NCI-H2171 treated with DMSO at 0.1 percent for 48 hours (cell line): Measurements from ENCODE around the gene UGCG.
"Not testable (repeated sequence)": the region's sequence is repeated elsewhere in the genome, so short reads cannot be mapped to it uniquely, and the experiment has no call there.

ENCODE experiments used
- DNase-seq: peaks from one replicate; lab custom pipeline; 2025; lab: John Stamatoyannopoulos, UW

The UGCG gene

DNA sequence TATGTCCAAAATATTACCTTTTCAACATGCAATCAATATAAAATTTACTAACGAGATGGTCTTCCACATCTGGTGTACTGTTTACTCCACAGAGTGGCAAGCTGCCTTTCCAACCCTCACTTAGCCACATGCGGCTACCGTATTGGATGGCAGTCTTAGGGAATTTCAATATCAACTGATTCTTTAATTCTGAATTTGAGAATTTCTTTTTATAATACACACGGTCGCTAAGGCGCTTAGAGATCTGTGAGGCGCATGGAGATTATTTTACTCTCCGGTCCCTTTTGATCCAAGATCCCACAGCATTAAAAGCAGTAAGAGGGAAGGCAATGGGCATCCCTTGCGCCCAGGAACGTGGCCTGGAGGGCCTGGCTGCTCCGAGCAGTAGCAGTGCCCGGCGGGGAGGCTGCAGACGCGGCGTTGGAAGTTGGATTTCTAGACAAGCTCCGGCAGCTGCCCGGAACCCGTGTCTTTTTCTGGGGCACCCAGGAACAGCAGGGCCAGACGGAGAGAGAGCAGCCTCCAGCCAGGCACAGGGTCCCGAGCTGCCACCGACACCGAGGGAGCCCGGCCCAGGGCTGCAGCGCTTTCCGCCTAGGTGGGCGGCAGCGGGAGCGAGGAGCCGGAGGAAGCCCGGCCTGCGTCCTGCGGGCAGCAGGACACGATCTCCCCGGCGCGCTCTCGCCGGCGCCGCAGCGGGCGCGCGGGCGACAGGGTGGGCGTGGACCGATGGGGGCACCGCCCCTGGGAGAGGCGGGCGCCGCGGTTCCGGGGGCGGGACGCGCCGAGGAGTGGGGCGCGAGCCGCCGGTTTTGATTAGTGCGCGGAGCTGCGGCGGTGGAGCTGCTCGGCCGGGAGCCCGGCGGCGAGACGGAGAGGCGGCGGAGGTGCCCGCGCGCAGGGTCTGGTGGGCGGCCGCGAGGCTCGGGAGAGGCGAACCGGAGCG lies at the start of gene UGCG:
Gene UGCG, plus strand, starts transcription at position 819 of the 946 bp plus-strand sequence. CDS start 402 bp downstream, outside the sequence.
- peak; percentile 84 for DNase-seq

DNA sequence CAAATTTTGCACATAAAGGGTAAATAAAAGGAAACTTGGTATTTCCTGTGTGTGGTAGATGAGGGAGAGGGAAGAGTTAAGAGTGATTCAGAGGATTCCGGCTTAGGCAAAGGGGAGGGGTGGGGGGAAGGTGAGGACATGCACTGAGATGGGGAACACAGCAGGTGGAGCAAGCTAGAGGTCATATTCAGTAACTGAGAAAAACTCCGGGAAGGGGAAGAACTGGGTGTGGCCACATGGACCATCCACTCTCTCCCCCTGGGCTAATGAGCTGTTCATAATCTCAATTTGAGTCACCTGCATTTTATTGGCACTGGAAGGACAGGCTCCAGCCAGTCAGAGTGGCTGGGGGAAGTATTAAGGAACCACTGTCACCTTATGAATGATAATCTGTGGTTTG lies 45.1 kb upstream of the UGCG start:
- no peak for DNase-seq

DNA sequence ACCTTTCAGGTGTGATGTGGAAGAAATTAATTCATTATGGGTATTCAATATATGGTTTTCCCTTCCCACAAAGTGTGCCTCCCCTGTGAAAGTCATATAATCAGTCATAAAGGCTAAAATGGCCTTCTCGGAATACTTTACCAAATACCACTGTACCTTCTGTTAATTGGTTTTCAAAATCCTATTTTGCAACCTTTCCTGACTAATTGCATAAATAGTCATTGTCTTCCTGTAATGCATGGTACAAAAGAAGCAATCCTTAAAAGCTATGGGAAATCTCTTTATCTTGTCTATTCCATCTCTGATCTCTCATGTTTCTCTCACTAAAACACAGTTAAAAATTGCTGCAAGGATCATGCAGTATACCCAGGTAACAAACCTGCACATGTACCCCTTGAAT lies 44.3 kb upstream of the UGCG start:
- DNase-seq = no peak

DNA sequence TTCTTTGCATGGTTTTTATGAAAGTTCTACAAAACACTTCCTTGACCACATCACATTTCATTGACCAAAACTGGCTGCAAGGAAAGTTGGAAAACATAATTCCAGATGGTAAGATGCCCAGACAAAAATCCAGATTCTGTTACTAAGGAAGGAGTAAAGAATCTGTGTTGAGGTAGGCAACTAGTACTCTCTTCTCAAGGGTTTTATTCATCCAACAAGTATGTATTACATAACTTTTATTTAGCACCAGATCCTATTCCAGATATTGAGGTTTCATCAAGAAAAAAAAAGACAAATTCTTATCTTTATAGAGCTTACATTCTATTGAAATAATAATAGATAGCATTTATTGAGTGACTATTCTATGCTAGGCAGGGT lies 43.2 kb upstream of the UGCG start:
- DNase-seq = no peak

DNA sequence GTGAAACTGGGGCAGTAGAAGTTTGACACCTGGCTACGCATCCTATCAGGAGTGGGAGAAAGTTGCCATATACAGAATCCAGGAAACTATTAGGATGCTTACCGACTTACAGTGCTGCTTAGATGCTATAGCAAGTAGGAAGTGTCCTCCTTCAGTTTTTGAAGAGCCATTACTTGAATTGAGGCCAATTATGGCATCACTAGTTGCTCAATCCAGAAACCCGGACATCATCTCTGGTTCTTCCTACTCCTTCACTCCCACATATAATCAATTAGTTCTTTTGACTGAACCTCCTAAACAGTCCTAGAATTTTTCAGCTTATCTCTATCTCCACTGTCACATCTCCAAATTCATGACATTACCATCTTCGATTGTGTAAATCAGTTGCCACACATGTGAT lies 41.8 kb upstream of the UGCG start:
- no peak for DNase-seq

DNA sequence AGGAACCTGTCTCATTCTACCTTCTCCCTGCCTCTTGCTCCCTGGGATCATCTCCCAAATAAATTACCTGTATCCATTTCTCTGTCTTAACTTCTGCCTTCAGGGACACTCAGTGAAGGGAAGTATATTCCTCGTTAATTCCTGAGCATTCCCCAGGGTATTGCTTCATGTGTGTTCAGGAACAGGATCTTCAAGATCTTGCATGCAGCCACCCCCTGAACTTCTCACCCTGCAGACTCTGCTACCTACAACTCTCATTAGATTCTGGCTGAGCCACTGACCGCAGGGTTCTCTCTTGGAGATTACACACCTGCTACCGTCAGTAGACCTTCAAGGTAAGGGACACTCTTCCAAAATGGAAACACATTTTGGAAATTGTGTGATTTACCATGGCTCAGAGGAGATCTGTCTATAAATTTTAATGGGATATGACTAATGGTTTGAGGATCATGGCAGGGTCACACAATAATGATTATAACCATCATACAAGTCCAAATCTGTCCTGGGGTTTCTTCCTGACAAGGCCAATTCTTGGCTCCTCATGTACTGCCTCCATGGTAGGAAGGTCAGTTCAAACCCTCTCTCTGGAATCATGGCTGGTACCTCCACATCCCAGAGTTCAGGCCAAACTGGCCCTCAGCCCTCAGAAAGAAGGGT lies 38.9 kb upstream of the UGCG start:
- no peak for DNase-seq

DNA sequence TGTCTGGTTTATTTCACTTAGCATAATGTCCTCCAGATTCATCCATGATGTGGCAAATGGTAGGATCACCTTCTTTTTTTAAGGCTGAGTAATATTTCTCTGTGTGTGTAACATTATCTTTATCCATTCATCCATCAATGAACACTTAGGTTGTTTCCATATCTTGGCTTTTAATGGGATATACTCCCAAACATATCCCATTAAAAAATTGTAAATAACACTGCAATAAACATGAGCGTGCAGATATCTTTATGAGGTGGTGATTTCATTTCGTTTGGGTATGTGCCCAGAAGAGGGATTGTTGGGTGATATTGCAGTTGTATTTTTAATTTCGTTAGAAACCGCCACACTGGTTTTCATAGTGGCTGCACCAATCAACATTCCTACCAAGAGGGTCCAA lies 36.2 kb upstream of the UGCG start:
- DNase-seq = no peak

DNA sequence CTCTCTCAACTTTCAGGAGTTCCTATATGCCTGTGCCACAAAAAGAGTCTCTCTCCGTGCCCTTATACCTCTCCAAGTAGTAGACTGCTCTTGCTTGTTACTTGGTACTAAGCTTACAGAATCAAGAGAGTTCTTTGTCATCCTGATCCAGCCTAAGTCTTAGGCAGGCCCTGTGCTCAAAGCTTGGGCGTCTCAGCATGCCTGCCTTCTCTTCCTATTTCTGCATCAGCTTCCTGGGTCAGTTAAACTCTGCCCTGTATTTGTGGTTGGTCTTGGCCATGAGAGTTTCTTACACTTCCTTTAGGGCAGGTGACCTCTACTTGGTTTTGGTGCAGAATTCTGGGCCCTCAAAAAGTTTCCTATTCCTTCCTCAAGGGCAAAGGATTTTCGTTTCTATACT lies 33.0 kb upstream of the UGCG start:
- no peak for DNase-seq

DNA sequence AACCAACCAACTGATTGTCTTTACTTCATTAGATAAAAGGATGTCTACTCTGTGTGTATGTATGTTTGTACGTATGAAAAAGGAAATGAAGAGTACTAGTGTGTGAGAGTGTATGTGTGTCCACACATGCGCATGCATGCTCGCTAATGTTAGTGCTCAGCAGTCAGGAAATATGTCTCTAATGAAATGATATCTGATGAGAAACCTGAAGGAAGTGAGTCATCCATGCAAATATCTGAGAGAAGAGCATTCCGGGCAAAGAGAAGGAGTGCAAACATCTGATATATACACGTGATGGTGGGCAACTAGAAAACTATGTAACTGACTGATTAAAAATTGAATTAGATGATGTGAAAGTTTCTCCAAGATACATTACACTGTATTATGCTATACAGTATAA lies 29.6 kb upstream of the UGCG start:
- DNase-seq = no peak

DNA sequence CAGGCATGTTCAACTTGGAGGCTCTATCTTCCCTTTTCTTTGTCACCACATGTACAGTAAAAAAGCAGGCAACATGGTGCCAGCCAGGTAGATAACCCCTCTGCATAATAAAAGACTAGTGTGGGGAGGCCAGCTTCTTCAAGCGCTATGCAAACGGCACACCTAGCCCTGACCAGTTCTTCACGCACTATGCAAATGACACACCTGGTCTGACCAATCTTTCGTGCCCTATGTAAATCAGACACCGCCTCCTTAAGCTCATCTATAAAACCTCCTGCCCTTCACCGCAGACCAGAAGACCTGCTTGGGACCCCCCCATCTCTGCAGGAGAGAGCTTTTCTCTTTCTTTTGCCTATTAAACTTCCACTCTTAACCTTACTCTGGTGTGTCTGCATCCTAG lies 28.1 kb upstream of the UGCG start:
- DNase-seq = no peak

DNA sequence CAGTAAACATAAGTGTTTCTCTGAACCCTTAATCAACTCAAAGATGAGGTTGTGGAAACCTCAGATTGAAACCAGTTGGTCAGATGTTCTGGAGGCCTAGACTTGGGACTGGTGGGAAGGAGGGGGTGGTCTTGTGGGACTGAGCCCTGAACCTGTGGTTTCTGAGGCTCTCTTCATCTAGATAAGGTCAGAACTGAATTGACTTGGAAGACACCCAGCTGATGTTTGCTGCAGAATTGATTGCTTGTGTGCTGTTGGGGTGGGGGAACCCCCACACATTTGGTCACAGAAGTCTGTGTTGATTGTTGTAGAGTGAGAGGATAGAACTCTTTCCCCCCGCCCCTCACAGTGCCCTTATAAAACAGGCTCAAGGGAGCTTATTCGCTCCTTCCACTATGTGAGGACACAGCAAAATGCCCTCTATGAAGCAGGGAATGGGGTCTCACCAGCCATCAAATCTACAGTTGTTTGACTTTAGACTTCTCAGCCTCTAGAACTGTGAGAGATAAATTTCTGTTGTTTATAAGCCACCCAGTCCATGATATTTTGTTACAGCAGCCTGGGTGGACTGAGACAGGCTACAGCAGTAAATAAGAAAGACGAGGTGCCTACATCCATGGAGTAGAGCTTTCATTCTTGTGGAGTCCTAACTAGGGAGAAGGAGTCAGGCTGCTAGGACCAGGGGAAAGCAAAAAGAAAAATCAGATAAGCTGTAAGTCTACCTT lies 25.7 kb upstream of the UGCG start:
- DNase-seq = no peak

DNA sequence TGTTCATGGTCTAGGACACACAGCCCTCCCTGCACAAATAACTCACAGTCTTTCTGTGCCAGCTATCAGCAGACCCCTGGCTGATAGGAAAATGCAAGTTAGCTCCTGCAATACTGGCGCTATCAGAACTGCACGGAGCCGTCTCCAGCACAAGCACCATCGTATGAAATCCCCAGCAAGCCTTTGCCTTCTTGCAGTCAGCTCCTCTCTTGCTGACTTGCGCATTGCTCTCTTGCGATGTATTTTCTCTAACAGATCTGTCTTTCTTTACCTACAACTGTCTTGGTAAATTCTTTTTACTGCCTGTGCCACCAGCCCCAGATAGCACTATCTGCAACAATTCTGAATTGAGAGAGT lies 25.1 kb upstream of the UGCG start:
- DNase-seq = no peak

DNA sequence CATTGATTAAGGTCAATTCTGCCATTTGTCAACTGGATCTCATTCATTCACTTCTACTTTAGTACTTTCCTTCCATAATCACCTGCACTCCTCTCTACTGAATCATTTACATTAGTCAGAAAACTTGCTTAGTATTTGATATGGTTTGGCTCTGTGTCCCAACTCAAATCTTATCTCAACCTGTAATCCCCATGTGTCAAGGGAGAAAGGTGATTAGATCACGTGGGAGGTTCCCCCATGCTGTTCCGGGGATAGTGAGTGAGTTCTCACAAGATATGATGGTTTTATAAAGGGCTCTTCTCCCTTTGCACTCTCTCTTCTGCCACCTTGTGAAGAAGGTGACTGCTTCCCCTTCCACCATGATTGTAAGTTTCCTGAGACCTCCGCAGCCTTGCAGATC lies 23.7 kb upstream of the UGCG start:
- no peak for DNase-seq

DNA sequence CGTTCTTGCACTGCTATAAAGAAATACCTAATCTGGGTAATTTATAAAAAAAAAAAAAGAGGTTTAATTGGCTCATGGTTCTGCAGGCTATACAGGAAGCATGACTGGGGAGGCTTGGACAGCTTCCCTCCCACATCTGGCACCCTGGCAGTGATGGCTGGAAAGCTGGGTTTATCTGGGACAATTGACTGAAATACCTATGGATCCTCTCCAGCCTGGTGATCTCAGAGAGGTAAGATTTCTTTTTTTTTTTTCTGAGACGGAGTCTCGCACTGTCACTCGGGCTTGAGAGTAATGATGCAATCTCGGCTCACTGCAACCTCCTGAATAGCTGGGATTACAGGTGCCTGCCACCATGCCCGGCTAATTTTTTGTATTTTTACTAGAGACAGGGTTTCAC lies 22.7 kb upstream of the UGCG start:
- DNase-seq = no peak

DNA sequence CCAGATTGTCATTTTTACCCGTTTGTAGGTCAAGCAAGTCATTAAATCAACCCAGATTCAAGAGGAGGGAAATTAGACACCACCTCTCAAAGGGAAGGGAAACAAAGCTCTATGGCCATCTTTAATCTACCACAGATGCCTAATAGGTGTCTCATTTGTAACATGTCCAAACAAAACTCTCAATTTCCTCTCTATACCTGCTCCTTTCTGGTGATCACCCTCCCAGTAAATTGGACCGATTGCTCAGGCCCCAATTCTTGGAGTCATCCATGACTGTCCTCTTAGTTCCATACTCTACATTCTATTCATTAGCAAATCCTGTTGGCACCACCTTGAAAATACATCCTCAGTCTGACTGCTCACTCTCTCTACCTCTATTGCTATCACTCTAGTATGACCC lies 22.1 kb upstream of the UGCG start:
- DNase-seq = no peak

DNA sequence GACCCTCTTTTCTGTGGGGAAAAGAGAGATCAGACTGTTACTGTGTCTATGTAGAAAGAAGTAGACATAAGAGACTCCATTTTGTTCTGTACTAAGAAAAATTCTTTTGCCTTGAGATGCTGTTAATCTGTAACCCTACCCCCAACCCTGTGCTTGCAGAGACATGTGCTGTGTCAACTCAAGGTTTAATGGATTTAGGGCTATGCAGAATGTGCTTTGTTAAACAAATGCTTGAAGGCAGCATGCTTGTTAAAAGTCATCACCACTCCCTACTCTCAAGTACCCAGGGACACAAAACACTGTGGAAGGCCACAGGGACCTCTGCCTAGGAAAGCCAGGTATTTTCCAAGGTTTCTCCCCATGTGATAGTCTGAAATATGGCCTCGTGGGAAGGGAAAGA lies 21.3 kb upstream of the UGCG start:
- not testable (repeated sequence) for DNase-seq

DNA sequence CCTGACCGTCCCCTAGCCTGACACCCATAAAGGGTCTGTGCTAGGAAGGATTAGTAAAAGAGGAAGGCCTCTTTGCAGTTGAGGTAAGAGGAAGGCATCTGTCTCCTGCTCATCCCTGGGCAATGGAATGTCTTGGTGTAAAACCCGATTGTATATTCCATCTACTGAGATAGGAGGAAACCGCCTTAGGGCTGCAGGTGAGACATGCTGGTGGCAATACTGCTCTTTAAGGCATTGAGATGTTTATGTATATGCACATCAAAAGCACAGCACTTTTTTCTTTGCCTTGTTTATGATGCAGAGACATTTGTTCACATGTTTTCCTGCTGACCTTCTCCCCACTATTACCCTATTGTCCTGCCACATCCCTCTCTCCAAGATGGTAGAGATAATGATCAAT lies 20.9 kb upstream of the UGCG start:
- not testable (repeated sequence) for DNase-seq

DNA sequence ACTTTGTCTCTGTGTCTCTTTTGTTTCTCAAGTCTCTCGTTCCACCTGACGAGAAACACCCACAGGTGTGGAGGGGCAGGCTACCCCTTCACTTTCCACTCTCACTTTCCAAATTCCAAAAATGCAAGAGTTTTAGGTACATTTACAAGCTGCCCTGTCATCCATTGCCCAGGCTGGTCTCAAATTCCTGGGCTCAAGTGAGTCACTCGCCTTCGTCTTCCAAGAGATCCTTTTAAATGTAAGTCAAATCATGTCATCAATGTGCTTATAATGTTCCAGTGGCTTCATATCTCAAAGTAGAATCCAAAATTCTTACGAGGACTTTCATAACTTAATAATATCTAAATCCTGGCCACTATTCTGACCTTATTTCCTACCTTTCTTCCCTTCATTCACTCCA lies 20.4 kb upstream of the UGCG start:
- no peak for DNase-seq

DNA sequence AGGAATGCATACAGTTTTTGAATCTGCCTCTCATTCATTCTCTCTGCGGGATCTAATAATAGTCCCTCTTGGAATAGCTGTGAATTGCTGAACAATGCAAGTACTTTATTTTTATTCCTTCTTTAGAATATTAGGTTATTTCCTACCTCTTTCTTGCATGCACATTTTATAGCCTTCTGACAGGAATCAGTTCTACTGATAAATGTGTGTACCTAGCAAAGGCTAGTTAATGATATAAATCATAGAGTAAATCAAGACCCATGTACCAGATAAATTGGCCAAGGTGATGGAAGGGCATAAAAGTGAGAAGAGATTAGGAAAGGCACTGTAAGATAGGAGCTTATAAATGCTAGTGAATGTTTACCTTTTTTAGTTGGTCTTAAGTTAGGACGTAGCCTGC lies 19.2 kb upstream of the UGCG start:
- no peak for DNase-seq

DNA sequence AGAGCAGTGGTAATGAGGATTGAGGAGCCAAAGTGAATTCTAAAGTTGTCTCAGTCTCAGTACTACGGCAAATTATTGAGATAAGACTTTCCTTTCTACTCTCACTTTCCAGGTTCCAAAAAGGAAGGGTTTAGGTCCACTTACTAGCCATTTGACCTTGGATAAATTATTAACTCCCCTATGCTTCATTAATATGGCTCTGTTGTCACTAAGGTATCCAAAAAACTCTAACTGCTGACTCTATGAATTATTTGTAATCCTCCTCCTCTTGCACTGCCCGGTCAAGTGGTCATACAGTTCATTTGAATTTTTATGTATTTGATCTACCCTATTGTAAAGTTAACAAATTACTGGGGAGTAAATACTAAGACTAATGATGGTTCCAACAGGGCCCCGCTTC lies 17.7 kb upstream of the UGCG start:
- no peak for DNase-seq

DNA sequence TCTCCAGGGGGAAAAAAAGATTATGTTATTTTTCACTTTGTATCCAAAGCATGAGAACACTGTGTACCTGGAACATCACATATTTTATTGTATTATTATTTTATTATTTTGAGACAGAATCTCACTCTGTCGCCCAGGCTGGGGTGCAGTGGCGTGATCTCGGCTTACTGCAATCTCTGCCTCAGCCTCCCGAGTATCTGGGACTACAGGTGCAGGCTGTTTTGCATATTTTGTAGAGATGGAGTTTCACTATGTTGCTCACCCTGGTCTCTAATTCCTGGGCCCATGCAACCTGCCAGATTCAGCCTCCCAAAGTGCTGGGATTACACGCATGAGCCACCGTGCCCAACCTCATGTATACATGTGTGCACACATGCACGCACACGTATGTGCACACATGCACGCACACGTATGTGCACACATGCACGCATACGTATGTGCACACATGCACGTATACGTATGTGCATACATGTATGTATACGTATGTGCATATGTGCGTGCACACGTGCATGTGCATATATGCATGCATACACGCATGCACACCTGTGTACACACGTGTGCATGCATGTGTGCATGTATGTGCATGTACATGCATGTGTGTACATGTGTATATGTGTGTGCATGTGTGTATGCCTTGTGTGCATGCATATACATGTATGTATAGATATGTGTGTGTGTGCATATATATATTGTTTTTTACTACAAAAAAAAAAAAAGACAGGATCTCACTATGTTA lies 9.5 kb upstream of the UGCG start:
- no peak for DNase-seq

DNA sequence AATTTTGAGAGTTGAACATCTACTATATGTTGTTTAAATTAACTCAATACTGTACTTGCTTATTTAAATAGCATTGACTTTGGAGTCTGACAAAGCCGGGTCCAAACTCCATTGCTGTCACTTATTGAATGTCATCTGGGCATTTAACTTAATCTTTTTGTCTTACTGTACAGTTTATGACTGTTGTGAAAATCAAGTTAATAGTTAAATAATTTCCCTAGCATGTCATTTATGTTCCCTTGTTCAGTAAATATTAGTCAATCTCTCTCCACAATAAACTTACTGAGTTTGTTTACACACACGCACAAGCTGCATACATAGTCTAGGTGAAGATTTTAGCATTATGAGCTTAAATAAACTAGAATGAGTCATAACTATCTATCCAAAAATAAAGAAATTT lies 6.3 kb upstream of the UGCG start:
- no peak for DNase-seq
